HepG2 (cell line): ENCODE results near the gene CLEC10A. TPM values are rescaled to one million over a fixed set of nuclear protein-coding genes. Genes with fewer than 3 reads are reported as not detected.

ENCODE experiments used
- ATAC-seq: fragments of 200-7000 bp; cut with Tn5 transposase; 3 replicates; pipeline ENCODE4 v1.9.1; 2020; ENCODE audit warnings: mild to moderate bottlenecking, moderate library complexity
- BruUV-seq: library from RNA; stranded (reverse); fragments of 400-500 nt; replicated peaks from 2 replicates; lab custom pipeline; 2021; lab: Mats Ljungman, UMichigan
- CTCF ChIA-PET: fragments of 300-600 bp; formaldehyde crosslinking; extraction: SDS; loops from one replicate; lab custom pipeline; 2021; ENCODE audit warnings: low total read pairs, inconsistent platforms, low intra/inter-chr PET ratio; lab: Yijun Ruan, JAX
- POLR2A ChIA-PET: fragments of 350-600 bp; sonication (Branson Sonifier 250); formaldehyde crosslinking; loops from one replicate; lab custom pipeline; 2020; ENCODE audit warnings: antibody characterized with exemption, inconsistent platforms; lab: Yijun Ruan, JAX
- DNase-seq: peaks from one replicate; pipeline ENCODE4 v3.0.0-alpha.2; 2015; ENCODE audit warnings: low spot score
- FAIRE-seq: peaks from 3 replicates; lab custom pipeline; 2011; peaks lifted over from hg19 to GRCh38; lab: Jason Lieb, UNC
- H2AFZ ChIP-seq: one replicate; pipeline ENCODE4 v1.6.1; 2011; ENCODE audit warnings: low read length, inconsistent platforms
- H3K27ac ChIP-seq: fragments of 300-600 bp; 3 replicates; pipeline ENCODE4 v1.8.0; 2011; ENCODE audit warnings: mixed run types, mild to moderate bottlenecking, mixed read lengths, low read length, inconsistent platforms; ENCODE audit not compliant: insufficient read depth; ENCODE audit errors: extremely low read length
- H3K27me3 ChIP-seq, 2 experiments: fragments of 200-600 bp in 1 of 2; 2 replicates in 1 of 2; 3 replicates in 1 of 2; pipeline versions ENCODE4 v1.6.0 to v1.8.0; 2011; ENCODE audit warnings: low read length in 2 of 2, mild to moderate bottlenecking in 2 of 2, moderate library complexity in 2 of 2, inconsistent platforms in 1 of 2; ENCODE audit not compliant: insufficient read depth in 2 of 2, control insufficient read depth in 1 of 2
- H3K36me3 ChIP-seq, 2 experiments: fragments of 200-600 bp in 1 of 2; replicated peaks in 1 of 2; 2 replicates in 1 of 2; 3 replicates in 1 of 2; pipeline versions ENCODE4 v1.5.1 to v1.8.0; 2011; ENCODE audit warnings: low read length in 2 of 2, inconsistent platforms in 1 of 2; ENCODE audit not compliant: insufficient read depth in 2 of 2, control insufficient read depth in 1 of 2
- H3K4me1 ChIP-seq: 2 replicates; pipeline ENCODE4 v1.5.1; 2012; ENCODE audit warnings: low read length, inconsistent platforms; ENCODE audit not compliant: insufficient read depth
- H3K4me2 ChIP-seq: 2 replicates; pipeline ENCODE4 v1.6.0; 2011; ENCODE audit warnings: low read depth, low read length, inconsistent platforms
- H3K4me3 ChIP-seq, 3 experiments: fragments of 200-600 bp in 1 of 3; sonication (generic), shearing (Covaris generic) in 1 of 3; replicated peaks in 1 of 3; 2 replicates each; pipeline ENCODE4 v1.5.1; 2011 to 2016; ENCODE audit warnings: low read length in 3 of 3, inconsistent platforms in 2 of 3, low read depth in 2 of 3, mild to moderate bottlenecking in 2 of 3, control low read depth in 1 of 3, mixed read lengths in 1 of 3; ENCODE audit not compliant: insufficient read depth in 1 of 3
- H3K79me2 ChIP-seq: one replicate; pipeline ENCODE4 v1.6.1; 2011; ENCODE audit warnings: low read length, inconsistent platforms; ENCODE audit not compliant: insufficient read depth
- H3K9ac ChIP-seq: 2 replicates; pipeline ENCODE4 v1.6.0; 2011; ENCODE audit warnings: mild to moderate bottlenecking, low read depth, low read length, inconsistent platforms; ENCODE audit not compliant: insufficient read depth
- H3K9me3 ChIP-seq: 2 replicates; pipeline ENCODE4 v1.5.1; 2012; ENCODE audit warnings: mild to moderate bottlenecking, low read length
- H4K20me1 ChIP-seq: 2 replicates; pipeline ENCODE4 v1.6.0; 2011; ENCODE audit warnings: inconsistent platforms, mild to moderate bottlenecking, low read length, moderate library complexity; ENCODE audit not compliant: insufficient read depth
- PRPF4 ChIP-seq: fragments of 200-400 bp; formaldehyde crosslinking; IDR thresholded peaks from 2 replicates; pipeline ENCODE4 v1.6.1; 2016; ENCODE audit warnings: low read length, low read depth; ENCODE audit not compliant: poor library complexity, severe bottlenecking
- SMAD9 ChIP-seq: sonication (generic); formaldehyde crosslinking; IDR thresholded peaks from 2 replicates; pipeline ENCODE4 v1.5.1; 2020; ENCODE audit warnings: mild to moderate bottlenecking, missing genetic modification reagents
- ZNF24 ChIP-seq: fragments of 450-650 bp; IDR thresholded peaks from 2 replicates; pipeline ENCODE4 v1.6.1; 2017; ENCODE audit warnings: antibody characterized with exemption, mild to moderate bottlenecking
- ZNF746 ChIP-seq: sonication (generic); formaldehyde crosslinking; IDR thresholded peaks from 2 replicates; pipeline ENCODE4 v1.8.0; 2022; ENCODE audit warnings: mild to moderate bottlenecking, missing genetic modification reagents
- ZNF790 ChIP-seq: sonication (generic); formaldehyde crosslinking; IDR thresholded peaks from 2 replicates; pipeline ENCODE4 v1.8.0; 2022; ENCODE audit warnings: missing genetic modification reagents, mild to moderate bottlenecking, borderline replicate concordance
- WGBS: methylation state at CpG from one replicate; pipeline ENCODE4 v1.1.6; 2017; ENCODE audit warnings: low lambda C conversion rate; 5-methylcytosine and 5-hydroxymethylcytosine counted together
- in situ Hi-C: cut with HindIII; loops from 2 replicates; pipeline ENCODE4 v1.10.0; 2017; ENCODE audit warnings: low pct_unique_long_range_greater_than_20kb; ENCODE audit not compliant: extremely low pct_ligation_motif_present
- intact Hi-C: fragments of 100-400 bp; cut with micrococcal nuclease; formaldehyde crosslinking; loops from one replicate; pipeline ENCODE4 v1.10.0; 2022; ENCODE audit not compliant: unreplicated experiment
- polyA plus RNA-seq, 8 experiments: library from polyadenylated mRNA; depleted of rRNA in 3 of 8; stranded (reverse) in 7 of 8; unstranded in 1 of 8; fragments of >200 nt; fragmentation: Illumina TruSeq in 4 of 8; extraction: Trizol in 4 of 8; gene quantifications; 2 replicates each; pipeline versions ENCODE4 v1.2.1 to v1.2.3, GENCODE V29; 2011 to 2016; ENCODE audit warnings: low read depth in 4 of 8, missing spikeins in 1 of 8, mixed read lengths in 1 of 8; ENCODE audit not compliant: insufficient read depth in 1 of 8
- total RNA-seq, 5 experiments: library from RNA; depleted of rRNA; stranded (reverse); fragments of >200 nt; fragmentation: Illumina TruSeq; extraction: Trizol; gene quantifications; 2 replicates each; pipeline ENCODE4 v1.2.3, GENCODE V29; 2016; ENCODE audit warnings: low read depth in 1 of 5
- TF ChIP-seq, protein P1 (sequence below): sonication (generic); formaldehyde crosslinking; conservative IDR thresholded peaks from 2 replicates; pipeline ENCODE4 v1.4.0; 2020; ENCODE audit warnings: missing genetic modification reagents
- TF ChIP-seq, protein P2 (sequence below): sonication (generic); formaldehyde crosslinking; IDR thresholded peaks from 2 replicates; pipeline ENCODE4 v1.8.0; 2022; ENCODE audit warnings: missing genetic modification reagents, mild to moderate bottlenecking, inconsistent platforms, borderline replicate concordance

Gene CLEC10A
- total and polyA plus RNA-seq, 2 of the 13 experiments (the other 11 are each of a cell fraction or from before 2014, with no cell fraction given) = 0.33 TPM; not detected in 1

DNA sequence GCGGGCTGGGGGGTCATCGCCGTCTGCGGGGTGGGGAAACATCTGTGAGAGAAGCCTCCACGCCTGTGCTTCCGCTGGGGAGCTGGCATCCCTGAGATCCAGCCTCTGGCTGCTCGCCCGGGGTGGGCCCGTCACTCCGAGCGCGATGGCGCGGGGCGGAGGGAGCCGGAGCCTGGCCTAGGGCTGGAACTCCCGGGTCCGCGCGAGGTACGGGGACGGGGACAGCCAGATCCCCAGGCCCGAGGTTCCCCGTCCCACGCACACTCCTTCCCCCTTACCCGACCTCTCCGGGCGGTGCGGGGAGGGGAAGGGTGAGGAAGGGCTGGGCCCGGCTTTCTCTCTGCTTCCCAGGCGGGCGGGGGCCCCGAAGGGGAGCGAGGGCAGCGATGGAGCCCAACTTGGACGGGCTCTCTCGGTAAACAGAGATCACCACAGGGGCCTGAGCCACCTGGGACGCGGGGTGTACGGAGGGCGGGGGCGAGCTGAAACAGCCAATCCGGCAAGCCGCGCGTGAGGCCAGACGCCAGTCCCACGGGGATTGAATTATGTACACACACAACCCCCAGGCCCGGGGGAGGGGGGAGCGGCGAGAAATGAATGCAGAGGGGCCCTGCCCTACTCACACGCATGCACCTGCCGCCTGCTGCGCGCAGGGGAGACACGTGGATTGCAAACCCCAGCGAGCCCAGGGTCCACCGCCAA lies 36.4 kb downstream of the CLEC10A start, which contains the start of gene SLC16A11:
TSS of gene SLC16A11 (minus strand) at position 596 of the 702 bp plus-strand sequence. CDS start at position 17, 579 bp downstream.
- no peak within 1 kb of the TSS for H2AFZ ChIP-seq
- no peak for FAIRE-seq

More for the DNA sequence above, 36.4 kb downstream of the CLEC10A start, which contains the start of gene SLC16A11:
- ChIA-PET POLR2A (interaction anchor here (4.6 kb wide), 1 partner anchor 7 kb away, joined by 71 read pairs; the partner anchor contains the start of gene SLC16A13), CTCF (no interaction called here)
- BruUV-seq = no TSS peak
- in situ Hi-C loops (loop anchor here (10.0 kb wide), 1 partner anchor 241 kb away; the partner anchor contains the start of gene SLC2A4), intact Hi-C loops (no loop called here)
- no peaks in the 10 kb centered on the region for H3K36me3 ChIP-seq
- DNase-seq (no peak), ATAC-seq (no peak)
- H3K27me3 ChIP-seq = no peaks in the 10 kb centered on the region; a peak in 1 of 5 replicates
- peak within 1 kb of the TSS; percentile 94 for H3K4me2 ChIP-seq
- no peaks in the 10 kb centered on the region for H3K79me2 ChIP-seq
- TF ChIP-seq ZNF746 (CRISPR knock-in tag) (no peak), ZNF24 (no peak), ZNF790 (CRISPR knock-in tag) (no peak), PRPF4 (no peak), SMAD9 (CRISPR knock-in tag) (no peak)
- TF ChIP-seq, protein P1, sequence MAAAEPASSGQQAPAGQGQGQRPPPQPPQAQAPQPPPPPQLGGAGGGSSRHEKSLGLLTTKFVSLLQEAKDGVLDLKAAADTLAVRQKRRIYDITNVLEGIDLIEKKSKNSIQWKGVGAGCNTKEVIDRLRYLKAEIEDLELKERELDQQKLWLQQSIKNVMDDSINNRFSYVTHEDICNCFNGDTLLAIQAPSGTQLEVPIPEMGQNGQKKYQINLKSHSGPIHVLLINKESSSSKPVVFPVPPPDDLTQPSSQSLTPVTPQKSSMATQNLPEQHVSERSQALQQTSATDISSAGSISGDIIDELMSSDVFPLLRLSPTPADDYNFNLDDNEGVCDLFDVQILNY (CRISPR knock-in tag) = no peak
- TF ChIP-seq, protein P2, sequence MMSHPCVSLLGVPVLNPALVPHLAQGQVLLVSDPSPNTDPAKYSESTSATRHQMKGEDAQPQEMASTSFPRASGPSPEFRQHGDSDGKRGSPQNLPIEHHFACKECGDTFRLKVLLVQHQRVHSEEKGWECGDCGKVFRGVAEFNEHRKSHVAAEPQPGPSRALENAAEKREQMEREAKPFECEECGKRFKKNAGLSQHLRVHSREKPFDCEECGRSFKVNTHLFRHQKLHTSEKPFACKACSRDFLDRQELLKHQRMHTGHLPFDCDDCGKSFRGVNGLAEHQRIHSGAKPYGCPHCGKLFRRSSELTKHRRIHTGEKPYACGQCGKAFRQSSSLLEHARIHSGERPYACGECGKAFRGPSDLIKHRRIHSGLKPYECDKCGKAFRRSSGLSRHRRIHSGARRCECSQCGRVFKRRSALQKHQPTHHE (CRISPR knock-in tag) = no peak
- no peak within 1 kb of the TSS for H3K27ac ChIP-seq
- no peaks in the 10 kb centered on the region for H4K20me1 ChIP-seq
- peaks cover 47% of the 10 kb centered on the region for H3K4me1 ChIP-seq
- peak within 1 kb of the TSS in 1 of 3 experiments; percentile 79; a peak in 1 of 6 replicates for H3K4me3 ChIP-seq
- no peaks in the 10 kb centered on the region for H3K9me3 ChIP-seq
- no peak within 1 kb of the TSS for H3K9ac ChIP-seq
- 90% methylated on average over 41 of the region's 58 CpGs for WGBS
